HL-60 (cell line): ENCODE results near the gene DNAH17.

Experiments used
- CTCF ChIP-seq: IDR thresholded peaks from one replicate; pipeline ENCODE4 v1.5.1; 2011; ENCODE audit warnings: low read length, control low read depth, inconsistent platforms; ENCODE audit not compliant: insufficient read depth
- GABPA ChIP-seq: IDR thresholded peaks from 2 replicates; pipeline ENCODE4 v1.6.1; 2012; ENCODE audit warnings: low read depth
- POLR2AphosphoS5 ChIP-seq: IDR thresholded peaks from 2 replicates; pipeline ENCODE4 v1.6.1; 2012; ENCODE audit warnings: low read depth
- SPI1 ChIP-seq: IDR thresholded peaks from 2 replicates; pipeline ENCODE4 v1.6.1; 2012; ENCODE audit warnings: low read depth, mild to moderate bottlenecking, borderline replicate concordance
- TF ChIP-seq, protein P1 (sequence below): IDR thresholded peaks from 2 replicates; pipeline ENCODE4 v1.6.1; 2012; ENCODE audit warnings: low read depth; ENCODE audit not compliant: insufficient replicate concordance

- TF ChIP-seq SPI1 (no peak), CTCF (no peak), POLR2AphosphoS5 (no peak), GABPA (no peak)
- TF ChIP-seq, protein P1, sequence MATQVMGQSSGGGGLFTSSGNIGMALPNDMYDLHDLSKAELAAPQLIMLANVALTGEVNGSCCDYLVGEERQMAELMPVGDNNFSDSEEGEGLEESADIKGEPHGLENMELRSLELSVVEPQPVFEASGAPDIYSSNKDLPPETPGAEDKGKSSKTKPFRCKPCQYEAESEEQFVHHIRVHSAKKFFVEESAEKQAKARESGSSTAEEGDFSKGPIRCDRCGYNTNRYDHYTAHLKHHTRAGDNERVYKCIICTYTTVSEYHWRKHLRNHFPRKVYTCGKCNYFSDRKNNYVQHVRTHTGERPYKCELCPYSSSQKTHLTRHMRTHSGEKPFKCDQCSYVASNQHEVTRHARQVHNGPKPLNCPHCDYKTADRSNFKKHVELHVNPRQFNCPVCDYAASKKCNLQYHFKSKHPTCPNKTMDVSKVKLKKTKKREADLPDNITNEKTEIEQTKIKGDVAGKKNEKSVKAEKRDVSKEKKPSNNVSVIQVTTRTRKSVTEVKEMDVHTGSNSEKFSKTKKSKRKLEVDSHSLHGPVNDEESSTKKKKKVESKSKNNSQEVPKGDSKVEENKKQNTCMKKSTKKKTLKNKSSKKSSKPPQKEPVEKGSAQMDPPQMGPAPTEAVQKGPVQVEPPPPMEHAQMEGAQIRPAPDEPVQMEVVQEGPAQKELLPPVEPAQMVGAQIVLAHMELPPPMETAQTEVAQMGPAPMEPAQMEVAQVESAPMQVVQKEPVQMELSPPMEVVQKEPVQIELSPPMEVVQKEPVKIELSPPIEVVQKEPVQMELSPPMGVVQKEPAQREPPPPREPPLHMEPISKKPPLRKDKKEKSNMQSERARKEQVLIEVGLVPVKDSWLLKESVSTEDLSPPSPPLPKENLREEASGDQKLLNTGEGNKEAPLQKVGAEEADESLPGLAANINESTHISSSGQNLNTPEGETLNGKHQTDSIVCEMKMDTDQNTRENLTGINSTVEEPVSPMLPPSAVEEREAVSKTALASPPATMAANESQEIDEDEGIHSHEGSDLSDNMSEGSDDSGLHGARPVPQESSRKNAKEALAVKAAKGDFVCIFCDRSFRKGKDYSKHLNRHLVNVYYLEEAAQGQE = no peak
These were observed 162.7 kb downstream of the DNAH17 start for GRCh38 chr17:78414178-78415162.
